ENCODE results near the gene ARHGAP44.

GRCh38 chr17:13036751-13037150, 247.5 kb downstream of the ARHGAP44 start:
- TF ChIP-seq CTCF (conservative IDR thresholded peaks at IDR 0.05; ENCODE audit: low read depth in 2 of 2) (no peak), REST (IDR thresholded peaks at IDR 0.05; ENCODE audit: unreplicated experiment) (no peak), EZH2 (IDR thresholded peaks at IDR 0.05; ENCODE audit: low read depth, unreplicated experiment) (no peak), JUNB (IDR thresholded peaks at IDR 0.05; ENCODE audit: unreplicated experiment) (no peak), NANOG (IDR thresholded peaks at IDR 0.05; ENCODE audit: borderline replicate concordance) (no peak), POLR2AphosphoS5 (IDR thresholded peaks at IDR 0.05; ENCODE audit: low read depth) (no peak), EZH2phosphoT487 (IDR thresholded peaks at IDR 0.05; ENCODE audit: unreplicated experiment) (no peak), STAT1 (IDR thresholded peaks at IDR 0.05; ENCODE audit: unreplicated experiment) (no peak), CREB1 (CRISPR knock-in tag; IDR thresholded peaks at IDR 0.05; ENCODE audit: low read depth) (no peak), ETS1 (IDR thresholded peaks at IDR 0.05) (no peak)

Measured in GM23338 (cell line).